ENCODE measurements around the gene SLFN12L. TPM values are rescaled to one million over a fixed set of nuclear protein-coding genes. Genes with fewer than 3 reads are reported as not detected.

Gene SLFN12L
- total RNA-seq, 1 experiment from 2014 or later, result not detected

DNA sequence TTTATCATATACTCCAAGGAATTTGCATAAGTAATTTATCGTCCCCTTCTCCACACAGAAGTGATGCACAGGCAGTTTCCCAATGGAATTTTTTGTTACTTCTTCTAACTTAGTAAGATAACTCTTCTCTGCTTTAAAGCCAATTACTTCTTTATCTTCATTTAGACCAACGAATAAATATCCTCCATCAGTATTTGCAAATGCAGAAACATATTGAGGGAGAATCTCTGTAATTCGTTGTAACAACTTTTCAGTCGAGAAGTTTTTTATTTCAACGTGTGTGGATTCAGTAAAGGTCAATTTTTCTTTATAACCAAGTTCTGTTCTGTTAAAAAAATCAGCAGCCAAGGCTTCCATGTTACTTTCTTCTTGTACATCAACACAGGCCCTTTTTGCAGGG is 58.2 kb downstream of the SLFN12L start:
- Histone ChIP-seq H3K27ac (ENCODE audit: low read length) (no peak overlapping the region), H3K4me1 (ENCODE audit: insufficient read depth, low read length) (no peaks in the 10 kb centered on the region), H3F3A (ENCODE audit: low read length, unreplicated experiment) (no peaks in the 10 kb centered on the region), H2AFZ (ENCODE audit: low read length) (no peak overlapping the region), H3K9ac (ENCODE audit: low read length) (no peak overlapping the region), H3K9me2 (replicated peaks; ENCODE audit: low read length) (no peaks in the 10 kb centered on the region), H3K9me3 (ENCODE audit: low read length) (no peaks in the 10 kb centered on the region), H3K36me3 (ENCODE audit: low read depth, low read length) (no peaks in the 10 kb centered on the region), H3K4me3 (ENCODE audit: low read length) (no peak overlapping the region), H3K27me3 (ENCODE audit: low read length) (peaks cover 51% of the 10 kb centered on the region), H3K4me2 (ENCODE audit: low read length) (no peak overlapping the region), H3K79me2 (ENCODE audit: low read length) (no peaks in the 10 kb centered on the region), H4K20me1 (ENCODE audit: low read length) (no peaks in the 10 kb centered on the region)
- ChIA-PET CTCF (no interaction called here), POLR2A (ENCODE audit: unreplicated experiment) (no interaction called here)
- BruUV-seq (replicated peaks), result no TSS peak
- ATAC-seq, result no peak
- intact Hi-C loops (cut with micrococcal nuclease), result no loop called here
- DNase-seq, result no peak
- TF ChIP-seq, protein P1, sequence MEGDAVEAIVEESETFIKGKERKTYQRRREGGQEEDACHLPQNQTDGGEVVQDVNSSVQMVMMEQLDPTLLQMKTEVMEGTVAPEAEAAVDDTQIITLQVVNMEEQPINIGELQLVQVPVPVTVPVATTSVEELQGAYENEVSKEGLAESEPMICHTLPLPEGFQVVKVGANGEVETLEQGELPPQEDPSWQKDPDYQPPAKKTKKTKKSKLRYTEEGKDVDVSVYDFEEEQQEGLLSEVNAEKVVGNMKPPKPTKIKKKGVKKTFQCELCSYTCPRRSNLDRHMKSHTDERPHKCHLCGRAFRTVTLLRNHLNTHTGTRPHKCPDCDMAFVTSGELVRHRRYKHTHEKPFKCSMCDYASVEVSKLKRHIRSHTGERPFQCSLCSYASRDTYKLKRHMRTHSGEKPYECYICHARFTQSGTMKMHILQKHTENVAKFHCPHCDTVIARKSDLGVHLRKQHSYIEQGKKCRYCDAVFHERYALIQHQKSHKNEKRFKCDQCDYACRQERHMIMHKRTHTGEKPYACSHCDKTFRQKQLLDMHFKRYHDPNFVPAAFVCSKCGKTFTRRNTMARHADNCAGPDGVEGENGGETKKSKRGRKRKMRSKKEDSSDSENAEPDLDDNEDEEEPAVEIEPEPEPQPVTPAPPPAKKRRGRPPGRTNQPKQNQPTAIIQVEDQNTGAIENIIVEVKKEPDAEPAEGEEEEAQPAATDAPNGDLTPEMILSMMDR (conservative IDR thresholded peaks at IDR 0.05; ENCODE audit: low read depth, low read length), result no peak
- no peak for TF ChIP-seq EZH2phosphoT487 (IDR thresholded peaks at IDR 0.05; ENCODE audit: borderline replicate concordance, low read length)
- no peak for TF ChIP-seq EZH2 (IDR thresholded peaks at IDR 0.05; ENCODE audit: low read length, unreplicated experiment)

DNA sequence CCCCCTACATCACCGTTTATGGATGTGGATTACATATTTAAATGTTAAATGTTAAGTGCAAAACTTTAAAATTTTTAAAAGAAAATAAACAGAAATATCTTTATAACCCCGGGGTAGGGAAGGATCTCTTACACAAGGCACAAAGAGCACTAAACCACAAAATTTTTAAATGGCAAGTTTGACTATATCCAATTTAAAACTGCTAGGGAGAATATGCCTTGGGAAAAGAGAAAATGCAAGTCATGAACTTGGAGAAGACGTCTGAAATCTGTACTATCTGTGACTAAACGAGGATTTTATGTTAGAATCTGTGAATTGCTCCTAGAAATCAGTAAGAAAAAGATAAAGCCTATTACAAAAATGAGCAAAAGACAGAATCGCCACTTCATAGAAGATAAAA is 60.2 kb downstream of the SLFN12L start:
- Histone ChIP-seq H3K9me2 (replicated peaks; ENCODE audit: low read length) (no peaks in the 10 kb centered on the region), H3K4me1 (ENCODE audit: insufficient read depth, low read length) (no peaks in the 10 kb centered on the region), H2AFZ (ENCODE audit: low read length) (no peak overlapping the region), H3K4me3 (ENCODE audit: low read length) (no peak overlapping the region), H3K9me3 (ENCODE audit: low read length) (no peaks in the 10 kb centered on the region), H3F3A (ENCODE audit: low read length, unreplicated experiment) (no peaks in the 10 kb centered on the region), H3K36me3 (ENCODE audit: low read depth, low read length) (no peaks in the 10 kb centered on the region), H3K27ac (ENCODE audit: low read length) (no peak overlapping the region), H4K20me1 (ENCODE audit: low read length) (no peaks in the 10 kb centered on the region), H3K79me2 (ENCODE audit: low read length) (no peaks in the 10 kb centered on the region), H3K4me2 (ENCODE audit: low read length) (no peak overlapping the region), H3K9ac (ENCODE audit: low read length) (no peak overlapping the region), H3K27me3 (ENCODE audit: low read length) (peaks cover 42% of the 10 kb centered on the region)
- ChIA-PET CTCF (no interaction called here), POLR2A (ENCODE audit: unreplicated experiment) (no interaction called here)
- ATAC-seq (no peak), DNase-seq (no peak)
- TF ChIP-seq EZH2 (IDR thresholded peaks at IDR 0.05; ENCODE audit: low read length, unreplicated experiment) (no peak), EZH2phosphoT487 (IDR thresholded peaks at IDR 0.05; ENCODE audit: borderline replicate concordance, low read length) (no peak)
- TF ChIP-seq, protein P1 (conservative IDR thresholded peaks at IDR 0.05; ENCODE audit: low read depth, low read length), result no peak
- BruUV-seq (replicated peaks), result no TSS peak
- intact Hi-C loops (cut with micrococcal nuclease), result no loop called here

DNA sequence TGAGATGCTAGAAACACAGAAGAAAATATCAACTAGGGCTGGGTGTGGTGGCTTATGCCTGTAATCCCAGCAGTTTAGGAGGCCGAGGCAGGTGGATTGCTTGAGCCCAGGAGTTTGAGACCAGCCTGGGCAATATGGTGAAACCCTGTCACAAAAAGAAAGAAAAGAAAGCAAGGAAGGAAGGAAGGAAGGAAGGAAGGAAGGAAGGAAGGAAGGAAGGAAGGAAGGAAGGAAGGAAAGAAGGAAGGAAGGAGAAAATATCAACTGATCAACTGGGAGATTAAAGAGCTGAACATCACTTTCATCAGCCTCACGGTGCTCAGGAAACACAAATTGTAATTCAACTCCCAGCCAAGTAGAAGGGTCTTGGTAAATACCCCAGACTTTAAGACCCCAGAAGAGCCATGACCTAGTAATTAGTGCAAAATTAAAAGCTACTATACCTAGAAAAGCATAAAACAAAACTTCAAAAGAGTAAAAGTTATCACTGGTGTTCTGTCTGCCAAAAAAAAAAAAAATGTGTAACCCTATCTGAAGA is 61.1 kb downstream of the SLFN12L start:
- ChIA-PET CTCF (no interaction called here), POLR2A (ENCODE audit: unreplicated experiment) (no interaction called here)
- Histone ChIP-seq H3F3A (ENCODE audit: low read length, unreplicated experiment) (no peaks in the 10 kb centered on the region), H3K4me3 (ENCODE audit: low read length) (no peak overlapping the region), H3K27ac (ENCODE audit: low read length) (no peak overlapping the region), H2AFZ (ENCODE audit: low read length) (no peak overlapping the region), H3K9me2 (replicated peaks; ENCODE audit: low read length) (no peaks in the 10 kb centered on the region), H4K20me1 (ENCODE audit: low read length) (no peaks in the 10 kb centered on the region), H3K79me2 (ENCODE audit: low read length) (no peaks in the 10 kb centered on the region), H3K9me3 (ENCODE audit: low read length) (no peaks in the 10 kb centered on the region), H3K27me3 (ENCODE audit: low read length) (peaks cover 42% of the 10 kb centered on the region), H3K4me2 (ENCODE audit: low read length) (no peak overlapping the region), H3K9ac (ENCODE audit: low read length) (no peak overlapping the region), H3K4me1 (ENCODE audit: insufficient read depth, low read length) (no peaks in the 10 kb centered on the region), H3K36me3 (ENCODE audit: low read depth, low read length) (no peaks in the 10 kb centered on the region)
- no TSS peak for BruUV-seq (replicated peaks)
- ATAC-seq (no peak), DNase-seq (no peak)
- TF ChIP-seq EZH2 (IDR thresholded peaks at IDR 0.05; ENCODE audit: low read length, unreplicated experiment) (no peak), EZH2phosphoT487 (IDR thresholded peaks at IDR 0.05; ENCODE audit: borderline replicate concordance, low read length) (no peak)
- TF ChIP-seq, protein P1 (conservative IDR thresholded peaks at IDR 0.05; ENCODE audit: low read depth, low read length), result no peak
- intact Hi-C loops (cut with micrococcal nuclease), result no loop called here
